Neural cell (in vitro differentiated cells): ENCODE results near the gene TPSAB1. TPM values are rescaled to one million over a fixed set of nuclear protein-coding genes. Genes with fewer than 3 reads are reported as not detected.

Experiments
- H2AFZ ChIP-seq: fragments of 200-600, 300-800 bp; sonication (generic), shearing (Covaris generic); 2 replicates; pipeline ENCODE4 v1.6.0; 2014; ENCODE audit warnings: low read depth, mild to moderate bottlenecking, antibody characterized with exemption, low read length, moderate library complexity
- H3F3A ChIP-seq: fragments of 200-600 bp; shearing (Covaris generic); 2 replicates; pipeline ENCODE4 v1.6.1; 2016; ENCODE audit warnings: mild to moderate bottlenecking, moderate library complexity, mixed read lengths, antibody characterized with exemption, low read length; ENCODE audit not compliant: insufficient read depth, poor library complexity, severe bottlenecking
- H3K27ac ChIP-seq: fragments of 200-600, 300-800 bp; sonication (generic), shearing (Covaris generic); 2 replicates; pipeline ENCODE4 v1.5.1; 2014; ENCODE audit warnings: mild to moderate bottlenecking, low read length, moderate library complexity
- H3K27me3 ChIP-seq: fragments of 300-800, 200-600 bp; sonication (generic), shearing (Covaris generic); 2 replicates; pipeline ENCODE4 v1.6.0; 2014; ENCODE audit warnings: mild to moderate bottlenecking, low read depth, low read length, moderate library complexity; ENCODE audit not compliant: insufficient read depth
- H3K36me3 ChIP-seq: fragments of 300-800, 200-600 bp; sonication (generic), shearing (Covaris generic); 2 replicates; pipeline ENCODE4 v1.5.1; 2014; ENCODE audit warnings: mild to moderate bottlenecking, antibody characterized with exemption, low read length, moderate library complexity; ENCODE audit not compliant: insufficient read depth
- H3K4me2 ChIP-seq: fragments of 300-800, 200-600 bp; sonication (generic), shearing (Covaris generic); 2 replicates; pipeline ENCODE4 v1.6.0; 2014; ENCODE audit warnings: mild to moderate bottlenecking, low read length
- H3K4me3 ChIP-seq: fragments of 300-800, 200-600 bp; sonication (generic), shearing (Covaris generic); 2 replicates; pipeline ENCODE4 v1.5.1; 2014; ENCODE audit warnings: mild to moderate bottlenecking, low read length, moderate library complexity
- H3K79me2 ChIP-seq: fragments of 200-600 bp; shearing (Covaris generic); replicated peaks from 2 replicates; pipeline ENCODE4 v1.6.0; 2014; ENCODE audit warnings: mild to moderate bottlenecking, low read length, moderate library complexity; ENCODE audit not compliant: insufficient read depth
- H3K9ac ChIP-seq: fragments of 300-800, 200-600 bp; sonication (generic), shearing (Covaris generic); 2 replicates; pipeline ENCODE4 v1.6.1; 2016; ENCODE audit warnings: mild to moderate bottlenecking, low read length, mixed read lengths
- H3K9me2 ChIP-seq: fragments of 200-600 bp; shearing (Covaris generic); 2 replicates; pipeline ENCODE4 v1.6.1; 2016; ENCODE audit warnings: mild to moderate bottlenecking, low read length, mixed read lengths; ENCODE audit not compliant: insufficient read depth
- H3K9me3 ChIP-seq: fragments of 200-600, 300-800 bp; sonication (generic), shearing (Covaris generic); 2 replicates; pipeline ENCODE4 v1.6.1; 2016; ENCODE audit warnings: mild to moderate bottlenecking, mixed run types, low read length, moderate library complexity, mixed read lengths
- H4K20me1 ChIP-seq: fragments of 200-600 bp; shearing (Covaris generic); 2 replicates; pipeline ENCODE4 v1.6.1; 2016; ENCODE audit warnings: mild to moderate bottlenecking, mixed run types; ENCODE audit not compliant: insufficient read depth
- CTCF ChIP-seq: fragments of 450-650 bp; IDR thresholded peaks from 2 replicates; pipeline ENCODE4 v1.5.1; 2014; ENCODE audit warnings: antibody characterized with exemption, mild to moderate bottlenecking, moderate library complexity; ENCODE audit not compliant: poor library complexity, severe bottlenecking
- EP300 ChIP-seq: fragments of 450-650 bp; conservative IDR thresholded peaks from 2 replicates; pipeline ENCODE4 v1.6.1; 2014; ENCODE audit warnings: antibody characterized with exemption, mild to moderate bottlenecking, moderate library complexity; ENCODE audit not compliant: poor library complexity, severe bottlenecking
- EZH2 ChIP-seq: fragments of 200-600, 300-800 bp; shearing (Covaris generic), sonication (generic); IDR thresholded peaks from 2 replicates; pipeline ENCODE4 v1.6.1; 2014; ENCODE audit warnings: antibody characterized with exemption, low read length, borderline replicate concordance, mild to moderate bottlenecking; ENCODE audit not compliant: insufficient read depth, poor library complexity, severe bottlenecking
- MXI1 ChIP-seq: fragments of 450-650 bp; conservative IDR thresholded peaks from 2 replicates; pipeline ENCODE4 v1.6.1; 2014; ENCODE audit warnings: antibody characterized with exemption, mild to moderate bottlenecking; ENCODE audit not compliant: poor library complexity, severe bottlenecking
- POLR2AphosphoS5 ChIP-seq: IDR thresholded peaks from 2 replicates; pipeline ENCODE4 v1.6.1; 2012
- RAD21 ChIP-seq: fragments of 450-650 bp; conservative IDR thresholded peaks from 2 replicates; pipeline ENCODE4 v1.6.1; 2014; ENCODE audit warnings: antibody characterized with exemption, mild to moderate bottlenecking, moderate library complexity
- REST ChIP-seq: IDR thresholded peaks from 2 replicates; pipeline ENCODE4 v1.6.1; 2012; ENCODE audit warnings: borderline replicate concordance
- SMC3 ChIP-seq: fragments of 450-650 bp; conservative IDR thresholded peaks from 2 replicates; pipeline ENCODE4 v1.6.1; 2014; ENCODE audit warnings: antibody characterized with exemption, mild to moderate bottlenecking, moderate library complexity; ENCODE audit not compliant: poor library complexity
- TAF1 ChIP-seq: IDR thresholded peaks from 2 replicates; pipeline ENCODE4 v1.6.1; 2012; ENCODE audit warnings: low read depth
- polyA plus RNA-seq: library from polyadenylated mRNA; depleted of rRNA; stranded (reverse); fragments of >200 nt; gene quantifications from 2 replicates; pipeline ENCODE4 v1.2.3, GENCODE V29; 2014

TPSAB1 gene
- polyA plus RNA-seq, 1 donor from 2014 or later: not detected

- no peak overlapping the region for H3K4me2 ChIP-seq
- H3K4me3 ChIP-seq: no peak overlapping the region
- no peaks in the 10 kb centered on the region for H4K20me1 ChIP-seq
- no peaks in the 10 kb centered on the region for H3K79me2 ChIP-seq
- no peak overlapping the region for H3K9ac ChIP-seq
- H3K36me3 ChIP-seq: no peaks in the 10 kb centered on the region
- no peaks in the 10 kb centered on the region for H3F3A ChIP-seq
- no peak for TF ChIP-seq POLR2AphosphoS5
- TF ChIP-seq RAD21: no peak
- TF ChIP-seq CTCF: no peak
- no peak for TF ChIP-seq TAF1
- TF ChIP-seq SMC3: no peak
- TF ChIP-seq EP300: no peak
- no peak for TF ChIP-seq EZH2
- no peak for TF ChIP-seq REST
- no peak for TF ChIP-seq MXI1
- H2AFZ ChIP-seq: no peak overlapping the region
- H3K9me2 ChIP-seq: no peaks in the 10 kb centered on the region
- H3K27ac ChIP-seq: no peak overlapping the region
- H3K9me3 ChIP-seq: no peaks in the 10 kb centered on the region
- H3K27me3 ChIP-seq: no peaks in the 10 kb centered on the region
Observed at GRCh38 chr16:1285669-1286512, 45.4 kb downstream of the TPSAB1 start.

GRCh38 chr16:1286513-1287094 is 46.1 kb downstream of the TPSAB1 start:
- Histone ChIP-seq H3K9me2 (no peaks in the 10 kb centered on the region), H3K36me3 (no peaks in the 10 kb centered on the region), H3K27me3 (no peaks in the 10 kb centered on the region), H3K4me2 (no peak overlapping the region), H3K27ac (no peak overlapping the region), H3K9ac (no peak overlapping the region), H3K4me3 (no peak overlapping the region), H4K20me1 (no peaks in the 10 kb centered on the region), H3F3A (no peaks in the 10 kb centered on the region), H3K9me3 (no peaks in the 10 kb centered on the region), H3K79me2 (no peaks in the 10 kb centered on the region), H2AFZ (no peak overlapping the region)
- TF ChIP-seq RAD21: no peak
- no peak for TF ChIP-seq EZH2
- no peak for TF ChIP-seq CTCF
- no peak for TF ChIP-seq REST
- no peak for TF ChIP-seq POLR2AphosphoS5
- no peak for TF ChIP-seq EP300
- TF ChIP-seq SMC3: no peak
- no peak for TF ChIP-seq TAF1
